ENCODE data around the gene DDX55. TPM values are rescaled to one million over a fixed set of nuclear protein-coding genes. Genes with fewer than 3 reads are reported as not detected.

Gene DDX55
- total and polyA plus RNA-seq, 12 donors: 3.2 to 14.0 (median 5.3) TPM

DNA sequence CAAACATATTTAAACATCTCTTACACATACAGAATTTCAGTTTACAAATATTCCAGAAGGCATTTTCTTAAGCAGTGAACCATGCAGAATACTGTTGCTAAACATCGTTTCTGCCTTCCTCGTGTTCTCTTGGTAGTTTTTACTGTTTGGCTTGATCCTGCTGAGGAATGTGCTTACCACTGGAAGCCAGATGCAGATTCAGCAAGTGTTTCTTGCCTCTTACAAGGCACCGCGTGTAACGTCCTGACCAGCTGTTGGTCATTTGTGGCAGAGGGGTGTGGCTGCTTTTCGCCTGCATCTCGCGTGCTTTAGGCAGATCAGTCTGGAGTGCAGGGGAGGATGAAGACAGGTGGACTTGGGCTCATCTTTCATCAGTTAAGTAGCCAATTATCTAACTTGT lies 19.2 kb downstream of the DDX55 start:
- WGBS, 2 donors: 77 to 84% methylated on average over 8 of the region's 8 CpGs
- no peak for ATAC-seq
- TF ChIP-seq, protein P1, sequence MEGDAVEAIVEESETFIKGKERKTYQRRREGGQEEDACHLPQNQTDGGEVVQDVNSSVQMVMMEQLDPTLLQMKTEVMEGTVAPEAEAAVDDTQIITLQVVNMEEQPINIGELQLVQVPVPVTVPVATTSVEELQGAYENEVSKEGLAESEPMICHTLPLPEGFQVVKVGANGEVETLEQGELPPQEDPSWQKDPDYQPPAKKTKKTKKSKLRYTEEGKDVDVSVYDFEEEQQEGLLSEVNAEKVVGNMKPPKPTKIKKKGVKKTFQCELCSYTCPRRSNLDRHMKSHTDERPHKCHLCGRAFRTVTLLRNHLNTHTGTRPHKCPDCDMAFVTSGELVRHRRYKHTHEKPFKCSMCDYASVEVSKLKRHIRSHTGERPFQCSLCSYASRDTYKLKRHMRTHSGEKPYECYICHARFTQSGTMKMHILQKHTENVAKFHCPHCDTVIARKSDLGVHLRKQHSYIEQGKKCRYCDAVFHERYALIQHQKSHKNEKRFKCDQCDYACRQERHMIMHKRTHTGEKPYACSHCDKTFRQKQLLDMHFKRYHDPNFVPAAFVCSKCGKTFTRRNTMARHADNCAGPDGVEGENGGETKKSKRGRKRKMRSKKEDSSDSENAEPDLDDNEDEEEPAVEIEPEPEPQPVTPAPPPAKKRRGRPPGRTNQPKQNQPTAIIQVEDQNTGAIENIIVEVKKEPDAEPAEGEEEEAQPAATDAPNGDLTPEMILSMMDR (IDR thresholded peaks at IDR 0.05): no peak
- no peak for DNase-seq
- Histone ChIP-seq H3K27ac (no peak overlapping the region), H3K36me3 (peaks cover 0 to 100% (median 80%) of the 10 kb centered on the region in 9 donors), H3K9me3 (no peaks in the 10 kb centered on the region), H3K4me3 (no peak overlapping the region), H3K4me1 (peaks cover 0 to 5% (median 0%) of the 10 kb centered on the region in 9 donors), H3K27me3 (no peaks in the 10 kb centered on the region)
- intact Hi-C loops (cut with DNase I): no loop called here

DNA sequence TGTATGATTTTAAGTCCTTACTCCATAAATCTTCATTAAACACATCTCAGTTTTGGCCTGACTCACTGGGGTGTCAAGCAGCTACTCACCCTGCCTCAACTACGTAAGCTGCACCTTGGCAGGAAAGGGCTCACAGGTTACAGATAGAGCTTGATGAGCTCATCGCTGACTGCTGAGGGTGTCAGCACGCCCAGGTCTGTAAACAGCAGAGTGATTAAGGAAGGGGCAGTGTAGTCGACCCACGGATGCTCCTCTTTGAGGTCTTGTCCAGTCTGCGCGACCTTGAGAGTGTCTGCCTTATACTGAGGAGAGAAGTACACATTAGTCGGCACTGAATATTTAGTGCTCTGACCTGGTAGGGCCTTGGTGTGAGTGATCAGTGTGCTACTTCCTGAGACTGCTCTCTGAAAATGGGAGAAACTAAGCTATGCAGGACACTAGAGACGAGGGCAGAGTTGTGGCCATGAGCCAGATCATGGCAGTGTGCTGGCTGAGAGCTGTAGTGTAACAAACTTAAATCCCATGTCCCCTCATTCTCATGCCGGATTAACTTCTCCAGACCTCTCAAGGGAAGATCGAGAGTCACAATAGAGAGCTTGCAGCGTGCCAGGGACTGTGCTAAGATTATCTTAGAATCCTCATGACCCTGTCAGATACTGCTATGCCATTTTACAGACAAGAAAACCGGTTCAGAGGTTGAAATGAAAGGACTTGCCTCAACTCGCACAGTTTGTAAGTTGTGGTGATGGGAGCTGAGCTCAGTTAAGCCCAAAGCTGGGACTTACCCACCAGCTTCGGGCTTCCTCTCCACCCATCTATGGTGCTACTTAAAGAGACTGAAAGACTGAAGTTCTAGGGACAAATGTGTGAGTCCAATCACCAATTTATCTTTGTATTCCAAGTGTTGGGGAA lies 20.0 kb downstream of the DDX55 start:
- intact Hi-C loops (cut with DNase I): no loop called here
- Histone ChIP-seq H3K27ac (no peak overlapping the region), H3K4me1 (peaks cover 0 to 5% (median 0%) of the 10 kb centered on the region in 9 donors), H3K9me3 (no peaks in the 10 kb centered on the region), H3K27me3 (no peaks in the 10 kb centered on the region), H3K4me3 (no peak overlapping the region), H3K36me3 (peaks cover 0 to 100% (median 82%) of the 10 kb centered on the region in 9 donors)
- ATAC-seq (peak in 3 of 8 donors; percentile 14 to 33 (median 18)), DNase-seq (no peak)
- TF ChIP-seq, protein P1 (IDR thresholded peaks at IDR 0.05): no peak
- WGBS, 2 donors: 77 to 81% methylated on average over 15 of the region's 15 CpGs

DNA sequence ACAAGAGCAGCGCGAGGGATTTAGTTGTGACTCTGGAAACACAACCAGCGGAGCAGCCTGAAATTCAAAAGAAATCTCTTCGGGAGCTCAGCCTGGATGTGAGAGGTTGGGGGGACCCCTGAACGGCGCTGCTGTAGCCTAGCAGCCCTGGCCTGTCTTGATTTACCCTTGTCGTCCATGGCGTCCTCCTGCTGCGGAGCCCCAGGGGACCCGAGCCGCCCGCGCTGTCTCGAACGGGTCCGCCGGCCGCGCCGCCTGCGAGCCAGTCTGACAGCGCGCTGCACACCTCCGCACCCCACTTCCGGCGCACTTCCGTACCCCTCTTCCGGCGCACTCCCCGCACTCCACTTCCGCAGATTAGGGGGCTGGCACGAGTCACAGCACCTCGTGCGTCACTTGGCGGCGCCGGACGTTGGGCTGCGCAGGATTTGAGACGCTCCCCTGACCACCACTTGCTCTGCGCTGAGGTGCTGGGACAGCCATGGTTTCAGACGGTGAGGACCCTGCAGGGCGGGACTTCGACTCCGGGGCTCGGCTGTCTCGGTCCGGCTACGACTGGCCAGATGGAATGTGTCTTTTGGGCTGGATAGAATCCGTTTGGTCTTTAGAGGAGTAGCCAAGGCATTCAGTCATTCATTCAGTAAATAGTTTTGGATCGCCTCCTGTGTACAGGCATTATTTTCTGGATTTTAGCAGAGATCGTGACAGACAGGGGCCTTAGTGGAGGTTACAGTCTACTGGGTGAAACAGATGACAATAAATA lies 31.7 kb downstream of the DDX55 start, which contains the start of the genes EIF2B1 and GTF2H3:
Gene EIF2B1, minus strand, starts transcription at position 308 of the 763 bp plus-strand sequence. Its CDS starts 129 bp downstream, at position 179.
Gene GTF2H3, plus strand, starts transcription at position 451 of the 763 bp plus-strand sequence. Its CDS starts 31 bp downstream, at position 482.
- intact Hi-C loops (cut with DNase I): no loop called here
- H3K27ac ChIP-seq: peak within 1 kb of the TSS; percentile 2 to 91 (median 84)
- peaks cover 5 to 24% (median 18%) of the 10 kb centered on the region in 9 donors for H3K4me1 ChIP-seq
- H3K27me3 ChIP-seq: no peaks in the 10 kb centered on the region
- DNase-seq: peak; percentile 95
- TF ChIP-seq, protein P1 (IDR thresholded peaks at IDR 0.05): no peak
- H3K4me3 ChIP-seq: peak within 1 kb of the TSS; percentile 70 to 94 (median 87)
- peak; percentile 98 to 100 (median 100) for ATAC-seq
- peaks cover 0 to 44% (median 30%) of the 10 kb centered on the region in 9 donors for H3K36me3 ChIP-seq
- no peaks in the 10 kb centered on the region for H3K9me3 ChIP-seq
- 0% methylated on average over 52 of the region's 52 CpGs for WGBS, 2 donors

DNA sequence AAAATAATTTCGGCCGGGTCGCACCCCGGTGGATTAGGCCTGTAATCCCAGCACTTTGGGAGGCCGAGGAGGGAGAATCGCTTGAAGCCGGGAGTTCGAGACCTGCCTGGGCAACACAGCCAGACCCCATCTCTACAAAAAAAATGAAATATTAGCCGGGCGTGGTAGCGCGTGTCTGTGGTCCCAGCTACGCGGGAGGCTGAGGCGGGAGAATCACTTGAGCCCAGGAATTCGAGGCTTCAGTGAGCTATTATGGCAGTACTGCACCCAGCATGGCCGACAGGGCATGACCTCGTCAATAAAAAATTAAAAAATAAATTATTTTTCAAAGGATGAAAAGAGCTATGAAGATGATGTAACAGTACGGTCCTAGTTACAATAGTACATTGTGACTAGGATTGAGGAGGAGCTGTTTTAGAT lies 32.3 kb downstream of the DDX55 start:
- Histone ChIP-seq H3K27ac (peak overlapping the region in 9 of 10 donors; percentile 68 to 91 (median 84)), H3K27me3 (no peaks in the 10 kb centered on the region), H3K4me3 (peak overlapping the region; percentile 70 to 94 (median 87)), H3K4me1 (peaks cover 5 to 24% (median 18%) of the 10 kb centered on the region in 9 donors), H3K36me3 (peaks cover 0 to 39% (median 24%) of the 10 kb centered on the region in 9 donors), H3K9me3 (no peaks in the 10 kb centered on the region)
- WGBS, 2 donors: 12 to 19% methylated on average over 19 of the region's 19 CpGs
- TF ChIP-seq, protein P1 (IDR thresholded peaks at IDR 0.05): no peak
- DNase-seq (no peak), ATAC-seq (peak in 1 of 8 donors; percentile 3)
- intact Hi-C loops (cut with DNase I): no loop called here

Measured in heart right ventricle (tissue), 16 donors.